HEK293 (cell line): ENCODE data around the gene CYP27C1.

Experiments used
- CTCF ChIP-seq: fragments of 450-650 bp; formaldehyde crosslinking; IDR thresholded peaks from 2 replicates; pipeline ENCODE4 v1.5.1; 2016; ENCODE audit warnings: missing biosample characterization, missing genetic modification characterization
- KLF16 ChIP-seq: fragments of 450-650 bp; formaldehyde crosslinking; IDR thresholded peaks from 2 replicates; pipeline ENCODE4 v1.5.1; 2017; ENCODE audit warnings: missing biosample characterization, missing genetic modification characterization
- ZBTB49 ChIP-seq: fragments of 450-650 bp; formaldehyde crosslinking; IDR thresholded peaks from 2 replicates; pipeline ENCODE4 v1.5.1; 2016; ENCODE audit warnings: missing biosample characterization, missing genetic modification characterization, low read depth
- ZNF140 ChIP-seq: fragments of 450-650 bp; formaldehyde crosslinking; IDR thresholded peaks from 2 replicates; pipeline ENCODE4 v1.5.1; 2016; ENCODE audit warnings: missing biosample characterization, missing genetic modification characterization
- ZNF416 ChIP-seq: fragments of 450-650 bp; formaldehyde crosslinking; IDR thresholded peaks from 2 replicates; pipeline ENCODE4 v1.5.1; 2016; ENCODE audit warnings: missing biosample characterization, missing genetic modification characterization
- ZNF639 ChIP-seq: fragments of 450-650 bp; formaldehyde crosslinking; IDR thresholded peaks from 2 replicates; pipeline ENCODE4 v1.5.1; 2016; ENCODE audit warnings: missing biosample characterization, missing genetic modification characterization

- TF ChIP-seq ZBTB49 (tag by site-specific recombination), result no peak
- no peak for TF ChIP-seq KLF16 (tag by site-specific recombination)
- TF ChIP-seq CTCF (tag by site-specific recombination), result no peak
- TF ChIP-seq ZNF639 (tag by site-specific recombination), result no peak
- TF ChIP-seq ZNF140 (tag by site-specific recombination), result no peak
- no peak for TF ChIP-seq ZNF416 (tag by site-specific recombination)
Measured at GRCh38 chr2:127218812-127219170, 1.3 kb downstream of the CYP27C1 start.
